ENCODE data around the gene TSPEAR.

TSPEAR gene

GRCh38 chr21:44529503-44530125 lies 181.8 kb downstream of the TSPEAR start:
- Histone ChIP-seq H3K9me3 (ENCODE audit: control insufficient read depth, insufficient read depth, low read length) (no peaks in the 10 kb centered on the region), H3K4me1 (ENCODE audit: insufficient read depth, low read length) (no peaks in the 10 kb centered on the region), H3K9ac (ENCODE audit: low read depth, low read length) (no peak overlapping the region), H3K36me3 (ENCODE audit: insufficient read depth, low read length) (no peaks in the 10 kb centered on the region)

- Histone ChIP-seq H3K9me3 (ENCODE audit: control insufficient read depth, insufficient read depth, low read length) (no peaks in the 10 kb centered on the region), H3K4me1 (ENCODE audit: insufficient read depth, low read length) (no peaks in the 10 kb centered on the region), H3K9ac (ENCODE audit: low read depth, low read length) (no peak overlapping the region), H3K36me3 (ENCODE audit: insufficient read depth, low read length) (no peaks in the 10 kb centered on the region)
Measured at GRCh38 chr21:44529011-44529421, 182.4 kb downstream of the TSPEAR start.

- Histone ChIP-seq H3K36me3 (ENCODE audit: insufficient read depth, low read length) (no peaks in the 10 kb centered on the region), H3K4me1 (ENCODE audit: insufficient read depth, low read length) (no peaks in the 10 kb centered on the region), H3K9me3 (ENCODE audit: control insufficient read depth, insufficient read depth, low read length) (no peaks in the 10 kb centered on the region), H3K9ac (ENCODE audit: low read depth, low read length) (no peak overlapping the region)
Measured at GRCh38 chr21:44528634-44528995, 182.8 kb downstream of the TSPEAR start.

- Histone ChIP-seq H3K9me3 (ENCODE audit: control insufficient read depth, insufficient read depth, low read length) (no peaks in the 10 kb centered on the region), H3K9ac (ENCODE audit: low read depth, low read length) (no peak overlapping the region), H3K36me3 (ENCODE audit: insufficient read depth, low read length) (no peaks in the 10 kb centered on the region), H3K4me1 (ENCODE audit: insufficient read depth, low read length) (no peaks in the 10 kb centered on the region)
Measured at GRCh38 chr21:44527983-44528633, 183.3 kb downstream of the TSPEAR start.

- Histone ChIP-seq H3K36me3 (ENCODE audit: insufficient read depth, low read length) (no peaks in the 10 kb centered on the region), H3K9ac (ENCODE audit: low read depth, low read length) (no peak overlapping the region), H3K9me3 (ENCODE audit: control insufficient read depth, insufficient read depth, low read length) (no peaks in the 10 kb centered on the region), H3K4me1 (ENCODE audit: insufficient read depth, low read length) (no peaks in the 10 kb centered on the region)
Measured at GRCh38 chr21:44527156-44527982, 184.0 kb downstream of the TSPEAR start.

GRCh38 chr21:44526096-44526997 lies 185.0 kb downstream of the TSPEAR start:
- Histone ChIP-seq H3K4me1 (ENCODE audit: insufficient read depth, low read length) (no peaks in the 10 kb centered on the region), H3K36me3 (ENCODE audit: insufficient read depth, low read length) (no peaks in the 10 kb centered on the region), H3K9ac (ENCODE audit: low read depth, low read length) (no peak overlapping the region), H3K9me3 (ENCODE audit: control insufficient read depth, insufficient read depth, low read length) (no peaks in the 10 kb centered on the region)

- no peaks in the 10 kb centered on the region for H3K36me3 ChIP-seq (ENCODE audit: insufficient read depth, low read length)
- no peaks in the 10 kb centered on the region for H3K4me1 ChIP-seq (ENCODE audit: insufficient read depth, low read length)
- no peak overlapping the region for H3K9ac ChIP-seq (ENCODE audit: low read depth, low read length)
- H3K9me3 ChIP-seq (ENCODE audit: control insufficient read depth, insufficient read depth, low read length) = no peaks in the 10 kb centered on the region
Measured at GRCh38 chr21:44525391-44526095, 185.8 kb downstream of the TSPEAR start.

GRCh38 chr21:44524414-44525371 lies 186.7 kb downstream of the TSPEAR start:
- Histone ChIP-seq H3K4me1 (ENCODE audit: insufficient read depth, low read length) (no peaks in the 10 kb centered on the region), H3K9ac (ENCODE audit: low read depth, low read length) (no peak overlapping the region), H3K9me3 (ENCODE audit: control insufficient read depth, insufficient read depth, low read length) (no peaks in the 10 kb centered on the region), H3K36me3 (ENCODE audit: insufficient read depth, low read length) (no peaks in the 10 kb centered on the region)

- Histone ChIP-seq H3K4me1 (ENCODE audit: insufficient read depth, low read length) (no peaks in the 10 kb centered on the region), H3K36me3 (ENCODE audit: insufficient read depth, low read length) (no peaks in the 10 kb centered on the region), H3K9me3 (ENCODE audit: control insufficient read depth, insufficient read depth, low read length) (no peaks in the 10 kb centered on the region), H3K9ac (ENCODE audit: low read depth, low read length) (no peak overlapping the region)
Measured at GRCh38 chr21:44523567-44524413, 187.6 kb downstream of the TSPEAR start.

- Histone ChIP-seq H3K9ac (ENCODE audit: low read depth, low read length) (no peak overlapping the region), H3K9me3 (ENCODE audit: control insufficient read depth, insufficient read depth, low read length) (no peaks in the 10 kb centered on the region), H3K36me3 (ENCODE audit: insufficient read depth, low read length) (no peaks in the 10 kb centered on the region), H3K4me1 (ENCODE audit: insufficient read depth, low read length) (no peaks in the 10 kb centered on the region)
Measured at GRCh38 chr21:44522753-44523204, 188.6 kb downstream of the TSPEAR start.

- no peaks in the 10 kb centered on the region for H3K4me1 ChIP-seq (ENCODE audit: insufficient read depth, low read length)
- no peaks in the 10 kb centered on the region for H3K36me3 ChIP-seq (ENCODE audit: insufficient read depth, low read length)
- H3K9me3 ChIP-seq (ENCODE audit: control insufficient read depth, insufficient read depth, low read length) = no peaks in the 10 kb centered on the region
- no peak overlapping the region for H3K9ac ChIP-seq (ENCODE audit: low read depth, low read length)
Measured at GRCh38 chr21:44521928-44522752, 189.2 kb downstream of the TSPEAR start.

Data from ES-I3 (cell line).